ENCODE results near the gene SAMD11. TPM values are rescaled to one million over a fixed set of nuclear protein-coding genes. Genes with fewer than 3 reads are reported as not detected.

SAMD11 gene
- total RNA-seq, 4 donors from 2014 or later: 0.44 to 1.9 (median 1.7) TPM; not detected in 1

- no peak overlapping the region for H3K4me3 ChIP-seq (ENCODE audit: low read depth, poor library complexity, severe bottlenecking)
- 86 to 88% methylated on average over 17 of the region's 17 CpGs for WGBS, 2 donors
- no peak for TF ChIP-seq CTCF (IDR thresholded peaks at IDR 0.05)
- TF ChIP-seq POLR2A (IDR thresholded peaks at IDR 0.05): no peak
- intact Hi-C loops (cut with DNase I; ENCODE audit: low total_unique reads): loop anchor here (2.0 kb wide), 1 partner anchor 25 kb away; no protein-coding TSS in a partner anchor
- peak in 1 of 2 donors; percentile 75 for DNase-seq (ENCODE audit: low spot score in 2 of 2)
Measured at GRCh38 chr1:907611-908451, 15.9 kb upstream of the SAMD11 start.

DNA sequence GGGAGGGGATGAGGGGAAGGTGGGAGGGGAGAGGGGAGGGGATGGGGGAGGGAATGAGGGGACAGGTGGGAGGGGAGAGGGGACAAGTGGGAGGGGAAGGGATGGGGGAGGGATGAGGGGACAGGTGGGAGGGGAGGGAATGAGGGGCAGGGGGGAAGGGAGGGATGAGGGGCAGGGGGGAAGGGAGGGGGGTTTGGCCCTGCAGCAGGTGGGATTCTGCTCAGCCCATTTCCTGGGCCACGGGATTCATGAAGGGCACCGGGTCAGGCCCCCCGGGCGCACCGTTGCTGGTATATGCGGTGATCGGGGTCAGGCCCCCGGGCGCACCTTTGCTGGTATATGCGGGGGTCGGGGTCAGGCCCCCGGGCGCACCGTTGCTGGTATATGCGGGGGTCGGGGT lies 15.1 kb upstream of the SAMD11 start:
- intact Hi-C loops (cut with DNase I; ENCODE audit: low total_unique reads): no loop called here
- TF ChIP-seq POLR2A (IDR thresholded peaks at IDR 0.05) (no peak), CTCF (IDR thresholded peaks at IDR 0.05) (no peak)
- 70 to 89% methylated on average over 6 to 10 of the region's 16 CpGs for WGBS, 2 donors
- peak in 1 of 2 donors; percentile 40 for DNase-seq (ENCODE audit: low spot score in 2 of 2)
- H3K4me3 ChIP-seq (ENCODE audit: low read depth, poor library complexity, severe bottlenecking): no peak overlapping the region

DNA sequence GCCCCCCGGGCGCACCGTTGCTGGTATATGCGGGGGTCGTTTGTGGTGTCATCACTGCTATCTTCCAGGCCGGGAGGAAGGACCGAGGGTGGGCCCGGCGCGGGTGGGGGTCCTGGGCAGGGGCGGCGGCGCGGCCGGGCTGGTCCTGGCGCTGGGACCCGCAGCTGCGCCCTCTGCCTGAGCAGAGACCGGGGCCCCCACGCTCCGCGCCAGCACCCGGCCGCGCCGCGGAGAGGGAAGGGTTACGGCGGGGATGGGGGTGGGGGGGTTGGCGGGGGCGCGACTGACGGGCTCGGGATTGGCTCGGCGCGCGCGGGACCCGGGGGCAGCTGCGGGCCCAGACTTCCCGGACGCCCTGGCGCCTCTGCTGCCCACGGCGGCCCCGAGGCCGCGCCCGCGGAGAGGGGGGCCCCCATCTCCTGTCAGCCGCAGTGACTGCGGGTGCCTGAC lies 13.8 kb upstream of the SAMD11 start:
- intact Hi-C loops (cut with DNase I; ENCODE audit: low total_unique reads): no loop called here
- 1 to 16% methylated on average over 9 to 19 of the region's 53 CpGs for WGBS, 2 donors
- peak in 1 of 2 donors; percentile 79 for DNase-seq (ENCODE audit: low spot score in 2 of 2)
- no peak overlapping the region for H3K4me3 ChIP-seq (ENCODE audit: low read depth, poor library complexity, severe bottlenecking)
- no peak for TF ChIP-seq POLR2A (IDR thresholded peaks at IDR 0.05)
- no peak for TF ChIP-seq CTCF (IDR thresholded peaks at IDR 0.05)

- DNase-seq (ENCODE audit: low spot score in 2 of 2): peak in 1 of 2 donors; percentile 84
- TF ChIP-seq POLR2A (IDR thresholded peaks at IDR 0.05) (no peak), CTCF (IDR thresholded peaks at IDR 0.05) (no peak)
- 14 to 33% methylated on average over 14 to 20 of the region's 29 CpGs for WGBS, 2 donors
- intact Hi-C loops (cut with DNase I; ENCODE audit: low total_unique reads): no loop called here
- H3K4me3 ChIP-seq (ENCODE audit: low read depth, poor library complexity, severe bottlenecking): no peak overlapping the region
Measured at GRCh38 chr1:910311-910880, 13.3 kb upstream of the SAMD11 start.

- no peak overlapping the region for H3K4me3 ChIP-seq (ENCODE audit: low read depth, poor library complexity, severe bottlenecking)
- DNase-seq (ENCODE audit: low spot score in 2 of 2): peak in 1 of 2 donors; percentile 86
- WGBS, 2 donors: 37 to 43% methylated on average over 25 of the region's 25 CpGs
- TF ChIP-seq POLR2A (IDR thresholded peaks at IDR 0.05) (no peak), CTCF (IDR thresholded peaks at IDR 0.05) (no peak)
- intact Hi-C loops (cut with DNase I; ENCODE audit: low total_unique reads): no loop called here
Measured at GRCh38 chr1:910881-911721, 12.6 kb upstream of the SAMD11 start.
